GM21360 (cell line): Measurements from ENCODE around the gene ZNF281.
"Not testable (repeated sequence)": the region's sequence is repeated elsewhere in the genome, so short reads cannot be mapped to it uniquely, and the experiment has no call there.

Source experiments
- ATAC-seq: cut with Tn5 transposase; IDR thresholded peaks from one replicate; pipeline ENCODE4 v1.9.1; 2021; ENCODE audit warnings: mild to moderate bottlenecking, moderate library complexity; ENCODE audit not compliant: unreplicated experiment

The ZNF281 gene

GRCh38 chr1:200365897-200366426, 43.9 kb downstream of the ZNF281 start:
- ATAC-seq = no peak

- ATAC-seq = no peak
Observed at GRCh38 chr1:200364831-200365230, 45.0 kb downstream of the ZNF281 start.

- ATAC-seq = no peak
Observed at GRCh38 chr1:200364091-200364759, 45.6 kb downstream of the ZNF281 start.

GRCh38 chr1:200363264-200363933, 46.4 kb downstream of the ZNF281 start:
- ATAC-seq = peak; percentile 61

- no peak for ATAC-seq
Observed at GRCh38 chr1:200362421-200362820, 47.4 kb downstream of the ZNF281 start.

GRCh38 chr1:200359610-200360163, 50.1 kb downstream of the ZNF281 start:
- ATAC-seq = no peak

GRCh38 chr1:200357925-200358324, 51.9 kb downstream of the ZNF281 start:
- not testable (repeated sequence) for ATAC-seq

- ATAC-seq = no peak
Observed at GRCh38 chr1:200355801-200356200, 54.0 kb downstream of the ZNF281 start.
